Fibroblast of upper back skin (primary cell): ENCODE data around the gene FAAH.

Experiments used
- DNase-seq: peaks from one replicate; pipeline ENCODE4 v3.0.0-alpha.2; 2013

Gene FAAH

DNA sequence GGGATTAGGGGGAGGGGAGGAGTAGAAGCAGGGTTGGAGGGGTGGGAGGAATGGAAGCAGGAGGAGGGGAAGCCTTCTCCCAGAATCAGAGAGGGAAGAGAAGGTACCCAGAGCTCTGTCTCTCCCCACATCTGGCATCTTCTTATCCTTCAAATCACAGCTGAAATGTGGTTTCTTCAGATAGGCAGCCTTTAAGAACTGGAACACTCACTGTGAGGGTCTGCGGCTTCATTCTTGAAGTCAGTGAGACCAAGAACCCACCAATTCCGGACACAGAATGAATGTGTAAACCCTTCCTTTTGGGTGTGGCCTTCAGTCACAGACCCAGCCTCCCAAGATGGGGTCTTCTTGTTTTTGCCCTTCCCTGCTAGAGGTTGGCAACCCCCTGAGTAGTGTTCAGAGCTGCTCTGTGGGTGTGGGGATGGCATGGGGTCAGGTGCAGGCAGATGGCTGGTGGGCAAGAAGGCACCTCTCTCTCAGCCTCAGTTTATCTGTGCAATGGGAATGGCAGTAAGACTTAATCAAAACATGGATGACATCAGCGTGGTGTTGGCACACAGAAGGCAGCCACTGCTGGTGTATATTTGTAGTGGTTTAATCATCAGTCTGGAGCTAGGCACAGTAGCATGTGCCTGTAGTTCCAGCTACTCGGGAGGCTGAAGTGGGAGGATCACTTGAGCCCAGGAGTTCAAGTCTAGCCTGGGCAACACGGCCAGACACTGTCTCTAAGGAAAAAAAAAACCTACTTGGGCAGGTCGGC, 7.2 kb downstream of the FAAH start:
- no peak for DNase-seq

DNA sequence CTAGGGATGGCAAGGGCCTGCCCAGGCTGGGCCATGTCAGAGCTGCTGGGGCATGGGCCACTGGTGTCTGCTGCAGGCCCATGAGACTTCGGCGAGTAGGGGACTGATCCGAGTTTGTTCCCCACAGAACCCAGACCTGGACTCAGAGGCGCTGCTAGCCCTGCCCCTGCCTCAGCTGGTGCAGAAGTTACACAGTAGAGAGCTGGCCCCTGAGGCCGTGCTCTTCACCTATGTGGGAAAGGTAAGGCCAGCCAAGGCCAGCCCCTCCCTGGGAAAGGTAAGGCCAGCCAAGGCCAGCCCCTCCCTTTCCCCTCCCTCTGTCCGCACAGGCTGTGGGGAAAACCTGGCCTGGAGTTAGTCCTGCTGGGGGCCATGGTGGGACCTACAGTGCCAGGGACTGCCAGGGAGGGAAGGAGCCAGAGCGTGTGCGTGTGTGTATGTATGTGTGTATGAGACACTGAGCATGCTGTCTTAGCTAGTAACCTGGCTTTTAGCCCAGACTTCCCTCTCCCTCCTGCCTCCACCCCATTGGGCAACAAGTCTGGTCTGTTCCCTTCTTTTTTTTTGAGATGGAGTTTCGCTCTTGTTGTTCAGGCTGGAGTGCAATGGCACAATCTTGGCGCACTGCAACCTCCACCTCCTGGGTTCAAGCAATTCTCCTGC, 8.0 kb downstream of the FAAH start:
- DNase-seq, result peak; percentile 88

DNA sequence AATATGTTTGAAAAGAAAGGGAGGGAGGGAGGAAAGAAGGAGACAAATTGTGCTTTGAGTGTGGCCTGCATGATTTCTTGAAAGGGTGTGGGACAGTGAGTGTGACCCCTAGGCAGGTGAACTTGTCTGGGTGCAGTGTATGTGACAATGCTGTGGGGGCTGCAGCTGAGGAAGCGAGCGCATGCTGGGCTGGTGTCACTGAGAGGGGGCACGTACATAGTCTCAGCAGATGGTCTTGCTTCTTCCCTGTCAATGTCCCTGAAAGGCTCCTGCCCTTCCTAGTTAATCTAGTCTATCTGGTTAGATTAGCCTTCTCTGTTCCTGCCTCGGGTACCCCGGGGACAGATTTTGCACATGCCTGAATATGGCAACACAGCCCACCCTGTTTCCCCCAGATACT, 9.8 kb downstream of the FAAH start:
- DNase-seq, result no peak

GRCh38 chr1:46404482-46405196, 10.5 kb downstream of the FAAH start:
- no peak for DNase-seq

DNA sequence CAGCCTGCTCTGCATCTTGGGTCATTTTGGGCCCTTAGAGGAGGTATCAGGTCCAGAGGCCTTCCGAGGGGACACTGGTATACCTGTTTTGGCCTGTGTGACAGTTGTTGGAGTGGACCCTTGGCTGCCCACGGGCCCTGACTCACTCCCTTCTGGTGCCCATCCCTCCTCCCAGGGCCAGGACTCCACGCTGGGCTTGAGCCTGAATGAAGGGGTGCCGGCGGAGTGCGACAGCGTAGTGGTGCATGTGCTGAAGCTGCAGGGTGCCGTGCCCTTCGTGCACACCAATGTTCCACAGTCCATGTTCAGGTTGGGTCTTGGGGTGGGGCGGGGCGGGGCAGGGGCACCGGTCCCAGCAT, 11.1 kb downstream of the FAAH start:
- DNase-seq, result no peak

DNA sequence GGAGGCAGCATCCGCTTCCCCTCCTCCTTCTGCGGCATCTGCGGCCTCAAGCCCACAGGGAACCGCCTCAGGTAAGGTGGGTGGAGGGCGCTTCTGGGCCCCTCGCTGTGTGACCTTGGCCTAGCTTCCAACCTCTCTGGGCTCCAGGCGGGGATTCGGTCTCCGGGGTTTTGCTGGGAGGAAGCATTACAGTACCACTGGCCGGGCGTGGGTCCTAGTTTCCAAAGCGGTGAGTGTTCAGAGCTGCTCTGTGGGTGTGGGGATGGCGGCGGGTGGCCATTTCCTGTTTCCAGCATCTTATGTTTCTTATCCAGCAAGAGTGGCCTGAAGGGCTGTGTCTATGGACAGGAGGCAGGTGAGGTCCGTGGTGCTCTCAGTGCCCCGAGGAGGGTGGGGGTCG, 11.6 kb downstream of the FAAH start:
- DNase-seq, result no peak

GRCh38 chr1:46406881-46407608, 12.9 kb downstream of the FAAH start:
- DNase-seq, result no peak

DNA sequence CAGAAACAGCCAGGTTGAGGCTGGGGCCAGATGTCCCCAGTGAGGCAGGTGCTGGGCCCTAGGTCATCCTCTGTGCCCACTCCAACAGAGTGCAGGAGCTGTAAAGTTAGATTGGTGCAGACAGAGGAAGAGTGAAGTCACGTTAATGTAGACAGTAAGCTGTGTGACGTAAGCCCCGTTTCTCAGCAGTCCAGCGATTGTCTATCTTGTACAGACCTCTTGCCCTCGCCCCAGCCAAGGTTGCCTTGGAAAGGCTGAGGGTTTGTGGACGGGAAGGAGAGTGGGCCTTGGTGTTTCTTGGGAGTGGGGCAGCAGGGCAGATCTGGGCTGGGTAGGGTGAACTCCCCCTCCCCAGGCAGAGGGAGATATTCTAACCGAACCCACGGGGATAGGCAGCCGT, 13.5 kb downstream of the FAAH start:
- DNase-seq, result no peak

DNA sequence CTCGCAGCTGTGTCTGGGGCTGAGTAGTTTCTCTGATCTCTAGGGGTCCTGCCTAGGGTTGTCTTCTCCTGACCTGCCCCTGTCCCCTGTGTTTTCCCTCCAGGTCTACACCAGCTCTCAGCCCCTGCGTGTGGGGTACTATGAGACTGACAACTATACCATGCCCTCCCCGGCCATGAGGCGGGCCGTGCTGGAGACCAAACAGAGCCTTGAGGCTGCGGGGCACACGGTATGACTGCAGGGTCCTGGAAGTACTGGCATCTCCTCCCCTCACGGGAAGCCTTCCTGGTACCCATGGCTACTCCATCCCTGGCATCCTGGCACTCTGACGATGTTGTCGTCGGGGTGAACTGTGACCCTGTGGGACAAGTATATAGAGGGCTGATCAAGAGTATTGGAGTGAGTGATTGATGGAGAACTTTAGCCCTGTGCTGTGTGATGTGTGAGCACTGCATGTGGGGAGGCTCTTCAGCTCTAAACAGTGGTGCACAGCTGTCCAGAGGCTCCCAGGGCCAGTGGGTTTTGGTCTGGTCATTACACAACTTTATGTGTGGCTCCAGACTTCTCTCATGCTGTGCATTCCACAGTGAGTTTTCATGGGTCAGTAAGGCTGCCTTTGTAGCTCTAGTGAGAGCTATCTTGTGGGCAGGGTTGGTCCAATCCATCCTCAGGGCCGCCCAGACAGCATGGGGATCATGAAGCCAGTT, 14.4 kb downstream of the FAAH start:
- peak; percentile 23 for DNase-seq

DNA sequence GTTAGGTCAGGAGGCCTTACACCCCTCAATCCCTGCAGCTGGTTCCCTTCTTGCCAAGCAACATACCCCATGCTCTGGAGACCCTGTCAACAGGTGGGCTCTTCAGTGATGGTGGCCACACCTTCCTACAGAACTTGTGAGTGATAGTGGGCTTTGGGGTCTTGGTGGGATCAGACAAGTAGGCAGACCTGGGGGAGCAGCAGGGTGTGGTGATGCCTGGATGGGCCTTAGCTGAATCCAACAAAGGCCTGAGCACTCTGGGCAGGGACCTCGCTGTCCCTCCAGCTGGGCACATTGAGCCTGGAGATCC, 14.9 kb downstream of the FAAH start:
- DNase-seq, result no peak

DNA sequence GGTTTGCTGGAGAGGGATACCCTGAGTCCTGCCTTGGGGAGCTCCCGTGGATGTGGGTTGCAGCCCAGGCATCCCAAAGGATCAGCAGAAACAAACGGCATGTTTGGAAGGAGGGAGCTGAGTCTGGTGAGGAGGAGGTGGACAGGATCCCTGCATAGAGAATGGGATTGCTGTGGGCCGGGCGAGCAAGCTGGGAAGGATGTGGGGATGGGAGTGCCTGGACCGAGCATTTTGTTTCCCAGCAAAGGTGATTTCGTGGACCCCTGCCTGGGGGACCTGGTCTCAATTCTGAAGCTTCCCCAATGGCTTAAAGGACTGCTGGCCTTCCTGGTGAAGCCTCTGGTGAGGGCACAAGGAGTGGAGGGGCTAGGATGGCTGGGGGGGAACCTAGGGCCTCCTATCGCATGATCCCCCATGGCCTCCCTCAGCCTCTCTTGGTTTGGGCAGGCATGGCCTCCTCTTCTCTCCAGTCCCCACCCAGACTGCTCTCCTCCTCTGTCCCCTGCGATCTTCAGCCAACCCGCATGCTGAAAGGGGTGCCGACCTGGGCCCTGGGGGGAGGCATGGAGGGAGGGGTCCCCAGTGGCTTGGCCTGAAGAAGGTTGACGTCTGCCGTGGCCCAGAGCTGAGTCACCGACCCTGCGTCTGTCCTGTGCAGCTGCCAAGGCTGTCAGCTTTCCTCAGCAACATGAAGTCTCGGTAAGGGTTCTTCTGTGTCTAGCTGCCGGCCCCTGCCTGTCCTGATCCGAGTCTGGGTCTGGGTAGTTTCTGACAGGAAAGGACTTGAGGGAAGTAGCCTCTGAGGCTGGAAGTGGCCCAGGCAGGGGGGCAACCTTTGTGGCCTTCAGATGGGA, 16.3 kb downstream of the FAAH start:
- DNase-seq, result no peak

DNA sequence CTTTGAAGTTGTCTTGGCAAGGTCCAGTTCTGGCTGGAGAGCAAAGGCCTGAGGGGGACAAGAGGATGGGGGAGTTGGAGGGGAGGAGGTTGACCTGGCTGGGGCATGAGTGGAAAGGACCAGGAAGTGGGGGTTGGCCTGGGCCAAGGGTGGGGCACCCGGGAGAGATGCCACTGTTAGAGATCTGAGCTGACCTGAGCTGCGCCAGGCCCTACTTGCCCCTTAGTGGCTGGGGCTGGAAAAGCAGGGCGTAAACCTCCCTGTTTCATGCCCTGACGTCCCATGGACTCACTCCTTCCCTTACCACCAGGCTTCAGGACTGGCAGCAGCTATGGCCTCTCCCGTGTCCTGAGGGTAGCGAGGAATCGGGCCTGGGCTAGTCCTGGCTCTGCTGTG, 16.9 kb downstream of the FAAH start:
- DNase-seq, result no peak

GRCh38 chr1:46411601-46412341, 17.7 kb downstream of the FAAH start:
- no peak for DNase-seq

- no peak for DNase-seq
Observed at GRCh38 chr1:46412893-46413595, 18.9 kb downstream of the FAAH start.

- no peak for DNase-seq
Observed at GRCh38 chr1:46413596-46413985, 19.5 kb downstream of the FAAH start.

GRCh38 chr1:46415514-46415913, 21.4 kb downstream of the FAAH start:
- no peak for DNase-seq

DNA sequence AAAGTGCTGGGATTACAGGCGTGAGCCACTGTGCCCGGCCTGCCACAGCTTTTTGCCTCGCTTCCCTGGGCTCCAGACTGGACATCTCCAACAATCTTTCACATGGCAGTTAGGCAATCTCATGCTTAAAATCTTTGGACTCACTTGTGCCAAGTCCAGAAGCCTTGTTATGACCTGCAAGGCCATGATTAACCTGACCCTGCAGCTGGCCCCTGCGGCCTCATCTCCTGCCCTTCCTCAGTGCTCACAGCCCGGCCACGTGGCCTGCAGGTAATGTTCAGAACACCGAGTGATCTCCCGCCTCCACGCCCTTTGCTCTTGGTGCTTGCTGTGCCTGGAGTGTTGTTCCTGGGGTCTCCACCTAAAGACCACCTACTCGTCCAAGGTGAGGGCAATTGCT, 24.9 kb downstream of the FAAH start:
- no peak for DNase-seq

DNA sequence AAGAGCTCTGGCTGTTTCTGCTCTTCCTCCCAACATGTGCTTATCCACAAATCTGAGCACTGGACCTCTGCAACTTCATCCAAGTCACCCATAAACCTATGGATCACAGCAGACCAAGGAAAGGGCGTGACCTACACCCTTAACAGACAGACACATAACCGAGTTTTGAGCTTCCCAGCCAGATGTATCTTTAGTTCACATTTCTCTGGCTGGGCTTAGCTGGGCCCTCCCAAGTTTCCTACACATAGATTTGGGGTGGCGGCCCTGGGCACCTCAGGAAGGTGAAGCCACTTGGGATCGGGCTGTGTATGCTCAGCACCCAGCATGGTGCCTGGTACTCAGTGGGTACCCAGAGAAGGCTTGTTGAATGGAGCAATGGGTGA, 26.4 kb downstream of the FAAH start:
- no peak for DNase-seq

DNA sequence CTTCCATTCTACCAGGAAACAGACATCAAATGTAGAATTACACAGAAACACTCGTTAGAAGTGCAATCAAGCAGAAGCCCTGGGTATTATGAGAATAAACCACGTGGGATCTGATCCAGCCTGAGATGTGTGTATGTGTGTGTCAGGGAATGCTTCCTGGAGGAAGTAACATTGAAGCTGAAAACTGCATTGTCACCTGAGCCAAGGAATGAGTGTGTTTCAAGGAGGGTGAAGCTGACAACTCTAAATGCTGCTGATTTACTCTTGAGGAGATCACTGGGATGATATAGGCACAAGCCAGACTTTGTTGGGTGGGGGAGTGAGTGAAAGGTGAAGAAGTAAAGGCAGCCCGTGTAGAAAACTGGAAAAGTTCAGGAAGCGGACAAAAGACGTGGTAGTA, 27.6 kb downstream of the FAAH start:
- no peak for DNase-seq

- no peak for DNase-seq
Observed at GRCh38 chr1:46422261-46422871, 28.2 kb downstream of the FAAH start.
